Breast epithelium (tissue), 3 donors: Measurements from ENCODE around the gene RPS26.

Experiments
- POLR2A ChIP-seq: fragments of 450-650 bp; IDR thresholded peaks from one replicate; pipeline ENCODE4 v1.6.1; 2016; ENCODE audit warnings: antibody characterized with exemption, mild to moderate bottlenecking, moderate library complexity
- POLR2AphosphoS5 ChIP-seq, 3 donors: sonication (generic); formaldehyde crosslinking; IDR thresholded peaks; one replicate each; pipeline ENCODE4 v1.6.1; 2017; ENCODE audit warnings: antibody characterized with exemption in 3 of 3
- TF ChIP-seq, protein P1 (sequence below), 3 donors: fragments of 450-650 bp; IDR thresholded peaks; one replicate each; pipeline ENCODE4 v1.5.1; 2016 to 2017; ENCODE audit warnings: antibody characterized with exemption in 3 of 3, mild to moderate bottlenecking in 3 of 3, moderate library complexity in 3 of 3

DNA sequence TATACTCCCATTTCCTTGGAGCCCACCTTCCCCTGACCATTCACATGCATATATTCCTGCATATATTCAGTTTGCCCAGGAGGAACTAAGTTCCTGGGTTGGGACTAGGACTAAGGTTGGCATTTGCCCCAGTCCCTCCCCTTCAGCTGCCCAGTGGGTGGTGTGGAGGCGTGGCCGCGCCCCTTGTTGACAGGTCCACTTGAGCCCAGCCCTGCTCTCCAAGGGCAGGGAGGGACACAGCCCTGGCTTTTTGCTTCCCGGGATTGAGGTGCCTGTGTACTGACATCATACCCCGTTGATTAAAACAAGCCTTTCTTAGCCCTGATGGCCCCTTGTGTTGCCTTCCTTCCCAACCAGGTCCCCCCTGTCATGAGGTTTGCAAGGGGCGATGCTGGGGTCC, 45.5 kb downstream of the RPS26 start:
- TF ChIP-seq, protein P1, sequence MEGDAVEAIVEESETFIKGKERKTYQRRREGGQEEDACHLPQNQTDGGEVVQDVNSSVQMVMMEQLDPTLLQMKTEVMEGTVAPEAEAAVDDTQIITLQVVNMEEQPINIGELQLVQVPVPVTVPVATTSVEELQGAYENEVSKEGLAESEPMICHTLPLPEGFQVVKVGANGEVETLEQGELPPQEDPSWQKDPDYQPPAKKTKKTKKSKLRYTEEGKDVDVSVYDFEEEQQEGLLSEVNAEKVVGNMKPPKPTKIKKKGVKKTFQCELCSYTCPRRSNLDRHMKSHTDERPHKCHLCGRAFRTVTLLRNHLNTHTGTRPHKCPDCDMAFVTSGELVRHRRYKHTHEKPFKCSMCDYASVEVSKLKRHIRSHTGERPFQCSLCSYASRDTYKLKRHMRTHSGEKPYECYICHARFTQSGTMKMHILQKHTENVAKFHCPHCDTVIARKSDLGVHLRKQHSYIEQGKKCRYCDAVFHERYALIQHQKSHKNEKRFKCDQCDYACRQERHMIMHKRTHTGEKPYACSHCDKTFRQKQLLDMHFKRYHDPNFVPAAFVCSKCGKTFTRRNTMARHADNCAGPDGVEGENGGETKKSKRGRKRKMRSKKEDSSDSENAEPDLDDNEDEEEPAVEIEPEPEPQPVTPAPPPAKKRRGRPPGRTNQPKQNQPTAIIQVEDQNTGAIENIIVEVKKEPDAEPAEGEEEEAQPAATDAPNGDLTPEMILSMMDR (IDR thresholded peaks at IDR 0.05), result no peak
- TF ChIP-seq POLR2A (no peak), POLR2AphosphoS5 (IDR thresholded peaks at IDR 0.05) (no peak)
